GM18526 (cell line): ENCODE measurements around the gene HSPH1.

Experiments used
- POLR2A ChIP-seq: IDR thresholded peaks from 3 replicates; pipeline ENCODE4 v1.6.1; 2011; ENCODE audit not compliant: insufficient read length; ENCODE audit errors: extremely low read depth

The HSPH1 gene

GRCh38 chr13:31119966-31120700 is 41.6 kb downstream of the HSPH1 start:
- TF ChIP-seq POLR2A = no peak

- no peak for TF ChIP-seq POLR2A
Observed at GRCh38 chr13:31119526-31119925, 42.2 kb downstream of the HSPH1 start.

- no peak for TF ChIP-seq POLR2A
Observed at GRCh38 chr13:31116224-31116623, 45.5 kb downstream of the HSPH1 start.

- no peak for TF ChIP-seq POLR2A
Observed at GRCh38 chr13:31115616-31116015, 46.1 kb downstream of the HSPH1 start.

GRCh38 chr13:31114641-31115040 is 47.1 kb downstream of the HSPH1 start:
- TF ChIP-seq POLR2A = no peak

- TF ChIP-seq POLR2A = no peak
Observed at GRCh38 chr13:31111136-31111535, 50.6 kb downstream of the HSPH1 start.

GRCh38 chr13:31110617-31111016 is 51.1 kb downstream of the HSPH1 start:
- TF ChIP-seq POLR2A = no peak

- no peak for TF ChIP-seq POLR2A
Observed at GRCh38 chr13:31110169-31110568, 51.5 kb downstream of the HSPH1 start.

GRCh38 chr13:31107109-31107508 is 54.6 kb downstream of the HSPH1 start:
- TF ChIP-seq POLR2A = no peak

- TF ChIP-seq POLR2A = no peak
Observed at GRCh38 chr13:31105856-31106255, 55.8 kb downstream of the HSPH1 start.

- TF ChIP-seq POLR2A = no peak
Observed at GRCh38 chr13:31105020-31105795, 56.5 kb downstream of the HSPH1 start.

GRCh38 chr13:31102905-31103304 is 58.8 kb downstream of the HSPH1 start:
- TF ChIP-seq POLR2A = no peak

- TF ChIP-seq POLR2A = no peak
Observed at GRCh38 chr13:31101472-31102170, 60.1 kb downstream of the HSPH1 start.

GRCh38 chr13:31100721-31101120 is 61.0 kb downstream of the HSPH1 start:
- no peak for TF ChIP-seq POLR2A

- TF ChIP-seq POLR2A = no peak
Observed at GRCh38 chr13:31096654-31097302, 64.9 kb downstream of the HSPH1 start.

- TF ChIP-seq POLR2A = no peak
Observed at GRCh38 chr13:31094331-31095015, 67.2 kb downstream of the HSPH1 start.
